Activated CD4-positive, alpha-beta T cell treated with anti-CD3 and anti-CD28 coated beads for 1 hour (primary cell): ENCODE measurements around the gene CCNY.
"Not testable (repeated sequence)": the region's sequence is repeated elsewhere in the genome, so short reads cannot be mapped to it uniquely, and the experiment has no call there.

ENCODE experiments used
- DNase-seq: peaks from one replicate; pipeline ENCODE4 v3.0.0-alpha.2; 2020

Gene CCNY

GRCh38 chr10:35388197-35388596 lies 51.9 kb downstream of the CCNY start:
- no peak for DNase-seq

- DNase-seq: no peak
These were observed 52.4 kb downstream of the CCNY start for GRCh38 chr10:35388682-35389081.

GRCh38 chr10:35390161-35390840 lies 54.0 kb downstream of the CCNY start:
- no peak for DNase-seq

GRCh38 chr10:35390843-35391152 lies 54.5 kb downstream of the CCNY start:
- no peak for DNase-seq

- no peak for DNase-seq
These were observed 55.0 kb downstream of the CCNY start for GRCh38 chr10:35391153-35391953.

GRCh38 chr10:35391954-35392262 lies 55.6 kb downstream of the CCNY start:
- no peak for DNase-seq

GRCh38 chr10:35392482-35393228 lies 56.3 kb downstream of the CCNY start:
- DNase-seq: no peak

GRCh38 chr10:35394411-35394851 lies 58.1 kb downstream of the CCNY start:
- DNase-seq: no peak

- no peak for DNase-seq
These were observed 58.6 kb downstream of the CCNY start for GRCh38 chr10:35394934-35395333.

GRCh38 chr10:35396560-35397434 lies 60.5 kb downstream of the CCNY start:
- DNase-seq: no peak

GRCh38 chr10:35397953-35398352 lies 61.6 kb downstream of the CCNY start:
- DNase-seq: no peak

GRCh38 chr10:35398355-35398754 lies 62.0 kb downstream of the CCNY start:
- no peak for DNase-seq

GRCh38 chr10:35398908-35399307 lies 62.6 kb downstream of the CCNY start:
- no peak for DNase-seq

GRCh38 chr10:35399414-35400009 lies 63.2 kb downstream of the CCNY start:
- no peak for DNase-seq

- DNase-seq: no peak
These were observed 64.4 kb downstream of the CCNY start for GRCh38 chr10:35400595-35401268.

- DNase-seq: not testable (repeated sequence)
These were observed 67.2 kb downstream of the CCNY start for GRCh38 chr10:35403491-35403890.

- not testable (repeated sequence) for DNase-seq
These were observed 67.8 kb downstream of the CCNY start for GRCh38 chr10:35404077-35404476.

GRCh38 chr10:35406003-35406630 lies 69.8 kb downstream of the CCNY start:
- not testable (repeated sequence) for DNase-seq

GRCh38 chr10:35407696-35408095 lies 71.4 kb downstream of the CCNY start:
- DNase-seq: not testable (repeated sequence)

- no peak for DNase-seq
These were observed 72.8 kb downstream of the CCNY start for GRCh38 chr10:35409094-35409582.

- DNase-seq: no peak
These were observed 73.5 kb downstream of the CCNY start for GRCh38 chr10:35409808-35410207.
